ENCODE data around the gene RBP3.

Gene RBP3

DNA sequence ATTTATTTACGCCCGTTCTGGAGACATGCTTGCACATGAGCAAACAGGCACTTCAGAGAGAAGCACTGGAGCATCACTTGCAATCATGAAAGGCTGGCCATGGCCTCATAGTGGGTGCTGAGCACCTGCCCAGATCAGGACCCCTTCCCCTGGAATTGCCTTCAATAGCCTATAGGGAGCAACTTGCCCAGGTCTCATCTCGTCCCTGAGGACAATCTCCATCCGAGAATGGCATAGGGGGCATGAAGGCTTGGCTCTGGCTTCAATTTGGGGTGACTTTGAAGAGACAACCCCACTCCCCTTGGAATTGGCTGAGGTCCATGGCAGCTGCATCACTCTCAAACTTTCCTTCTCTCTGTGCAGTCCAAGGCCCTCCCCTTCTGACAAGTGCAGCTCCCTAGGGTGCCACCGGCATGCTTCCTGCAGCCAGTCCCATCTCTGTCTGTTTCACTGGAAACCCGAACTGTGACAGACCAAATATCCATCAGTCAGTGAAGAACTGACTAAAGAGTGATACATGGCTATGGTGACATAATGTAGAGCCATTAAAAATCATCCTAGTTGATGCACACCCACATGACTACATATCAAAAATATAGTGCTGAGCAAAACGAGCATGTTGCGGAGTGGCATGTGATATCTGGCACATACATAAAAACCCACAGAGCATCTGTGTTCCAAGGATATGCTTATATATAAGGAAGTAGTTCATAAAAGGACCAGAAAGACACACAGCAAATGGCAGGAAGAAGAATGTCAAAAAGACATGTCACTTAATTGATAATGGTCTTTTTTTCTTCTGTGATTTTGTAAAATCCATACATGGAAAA lies 13.5 kb upstream of the RBP3 start:
- in situ Hi-C loops (cut with HindIII; ENCODE audit: low sequenced_read_pairs) = no loop called here

DNA sequence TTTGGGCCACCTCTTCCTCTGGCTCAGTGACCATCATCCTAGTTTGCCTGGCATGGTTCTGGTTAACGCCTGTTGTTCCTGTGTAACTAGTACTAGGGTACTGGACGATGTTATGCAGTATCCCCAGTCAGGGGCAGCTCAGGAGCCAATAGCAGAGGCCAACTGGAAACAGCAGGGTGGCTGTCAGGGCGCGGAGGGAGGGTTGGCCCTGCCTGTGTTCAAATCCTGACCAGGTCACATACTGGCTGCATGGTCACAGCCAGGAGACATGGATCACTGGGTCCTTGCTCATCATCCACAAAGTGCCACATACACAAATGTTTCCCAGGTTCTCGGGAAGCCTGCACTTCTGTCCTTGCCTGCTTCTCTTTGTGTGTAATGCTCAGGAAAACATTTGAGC lies 12.3 kb upstream of the RBP3 start:
- in situ Hi-C loops (cut with HindIII; ENCODE audit: low sequenced_read_pairs) = no loop called here

- in situ Hi-C loops (cut with HindIII; ENCODE audit: low sequenced_read_pairs) = no loop called here
These were observed 11.6 kb upstream of the RBP3 start for GRCh38 chr10:47336387-47337134.

GRCh38 chr10:47337310-47337709 lies 10.9 kb upstream of the RBP3 start:
- in situ Hi-C loops (cut with HindIII; ENCODE audit: low sequenced_read_pairs) = no loop called here

- in situ Hi-C loops (cut with HindIII; ENCODE audit: low sequenced_read_pairs) = no loop called here
These were observed 8.9 kb upstream of the RBP3 start for GRCh38 chr10:47339186-47339735.

GRCh38 chr10:47339759-47340607 lies 8.2 kb upstream of the RBP3 start:
- in situ Hi-C loops (cut with HindIII; ENCODE audit: low sequenced_read_pairs) = no loop called here

DNA sequence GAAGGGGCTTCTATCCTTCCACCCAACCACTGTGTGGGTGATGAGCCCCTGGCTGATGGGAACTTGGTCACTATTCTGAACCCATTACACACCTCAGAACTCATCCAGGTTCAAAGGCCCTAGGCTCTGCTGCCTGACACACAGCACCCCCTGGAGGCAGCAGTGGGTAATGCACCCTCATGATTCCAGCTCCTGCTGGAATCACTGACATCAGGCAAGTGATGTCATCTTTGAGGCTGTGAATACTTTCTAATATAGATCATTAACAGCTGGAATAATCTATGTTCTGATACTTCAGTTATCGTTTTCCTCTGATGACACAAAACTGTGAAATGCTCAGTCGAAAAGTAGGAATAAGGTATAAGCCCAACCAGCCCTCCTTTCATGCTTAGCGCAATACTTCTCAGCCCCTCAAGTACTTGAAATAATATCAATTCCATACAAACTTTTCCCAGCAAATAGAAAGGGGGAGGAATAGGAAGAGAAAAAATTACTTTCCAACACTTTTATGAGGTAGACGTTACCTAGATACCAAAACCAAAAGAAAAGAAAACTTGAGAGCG lies 7.5 kb upstream of the RBP3 start:
- in situ Hi-C loops (cut with HindIII; ENCODE audit: low sequenced_read_pairs) = no loop called here

- in situ Hi-C loops (cut with HindIII; ENCODE audit: low sequenced_read_pairs) = no loop called here
These were observed 2.9 kb upstream of the RBP3 start for GRCh38 chr10:47344996-47345870.

- in situ Hi-C loops (cut with HindIII; ENCODE audit: low sequenced_read_pairs) = no loop called here
These were observed 1.4 kb upstream of the RBP3 start for GRCh38 chr10:47346581-47347302.

GRCh38 chr10:47347303-47347675 lies 874 bp upstream of the RBP3 start:
- in situ Hi-C loops (cut with HindIII; ENCODE audit: low sequenced_read_pairs) = no loop called here

GRCh38 chr10:47348661-47349470 lies 703 bp downstream of the RBP3 start:
- in situ Hi-C loops (cut with HindIII; ENCODE audit: low sequenced_read_pairs) = no loop called here

- in situ Hi-C loops (cut with HindIII; ENCODE audit: low sequenced_read_pairs) = no loop called here
These were observed 1.4 kb downstream of the RBP3 start for GRCh38 chr10:47349516-47349915.

GRCh38 chr10:47349941-47350371 lies 1.8 kb downstream of the RBP3 start:
- in situ Hi-C loops (cut with HindIII; ENCODE audit: low sequenced_read_pairs) = no loop called here

DNA sequence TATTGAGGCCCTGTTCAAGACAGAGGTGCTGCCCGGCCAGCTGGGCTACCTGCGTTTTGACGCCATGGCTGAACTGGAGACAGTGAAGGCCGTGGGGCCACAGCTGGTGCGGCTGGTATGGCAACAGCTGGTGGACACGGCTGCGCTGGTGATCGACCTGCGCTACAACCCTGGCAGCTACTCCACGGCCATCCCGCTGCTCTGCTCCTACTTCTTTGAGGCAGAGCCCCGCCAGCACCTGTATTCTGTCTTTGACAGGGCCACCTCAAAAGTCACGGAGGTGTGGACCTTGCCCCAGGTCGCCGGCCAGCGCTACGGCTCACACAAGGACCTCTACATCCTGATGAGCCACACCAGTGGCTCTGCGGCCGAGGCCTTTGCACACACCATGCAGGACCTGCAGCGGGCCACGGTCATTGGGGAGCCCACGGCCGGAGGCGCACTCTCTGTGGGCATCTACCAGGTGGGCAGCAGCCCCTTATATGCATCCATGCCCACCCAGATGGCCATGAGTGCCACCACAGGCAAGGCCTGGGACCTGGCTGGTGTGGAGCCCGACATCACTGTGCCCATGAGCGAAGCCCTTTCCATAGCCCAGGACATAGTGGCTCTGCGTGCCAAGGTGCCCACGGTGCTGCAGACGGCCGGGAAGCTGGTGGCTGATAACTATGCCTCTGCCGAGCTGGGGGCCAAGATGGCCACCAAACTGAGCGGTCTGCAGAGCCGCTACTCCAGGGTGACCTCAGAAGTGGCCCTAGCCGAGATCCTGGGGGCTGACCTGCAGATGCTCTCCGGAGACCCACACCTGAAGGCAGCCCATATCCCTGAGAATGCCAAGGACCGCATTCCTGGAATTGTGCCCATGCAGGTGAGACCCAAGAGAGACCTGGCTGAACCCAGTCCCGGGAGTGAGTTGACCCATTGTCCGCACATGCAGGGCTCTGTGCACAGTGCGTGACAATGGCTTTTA lies 2.8 kb downstream of the RBP3 start:
- in situ Hi-C loops (cut with HindIII; ENCODE audit: low sequenced_read_pairs) = no loop called here

DNA sequence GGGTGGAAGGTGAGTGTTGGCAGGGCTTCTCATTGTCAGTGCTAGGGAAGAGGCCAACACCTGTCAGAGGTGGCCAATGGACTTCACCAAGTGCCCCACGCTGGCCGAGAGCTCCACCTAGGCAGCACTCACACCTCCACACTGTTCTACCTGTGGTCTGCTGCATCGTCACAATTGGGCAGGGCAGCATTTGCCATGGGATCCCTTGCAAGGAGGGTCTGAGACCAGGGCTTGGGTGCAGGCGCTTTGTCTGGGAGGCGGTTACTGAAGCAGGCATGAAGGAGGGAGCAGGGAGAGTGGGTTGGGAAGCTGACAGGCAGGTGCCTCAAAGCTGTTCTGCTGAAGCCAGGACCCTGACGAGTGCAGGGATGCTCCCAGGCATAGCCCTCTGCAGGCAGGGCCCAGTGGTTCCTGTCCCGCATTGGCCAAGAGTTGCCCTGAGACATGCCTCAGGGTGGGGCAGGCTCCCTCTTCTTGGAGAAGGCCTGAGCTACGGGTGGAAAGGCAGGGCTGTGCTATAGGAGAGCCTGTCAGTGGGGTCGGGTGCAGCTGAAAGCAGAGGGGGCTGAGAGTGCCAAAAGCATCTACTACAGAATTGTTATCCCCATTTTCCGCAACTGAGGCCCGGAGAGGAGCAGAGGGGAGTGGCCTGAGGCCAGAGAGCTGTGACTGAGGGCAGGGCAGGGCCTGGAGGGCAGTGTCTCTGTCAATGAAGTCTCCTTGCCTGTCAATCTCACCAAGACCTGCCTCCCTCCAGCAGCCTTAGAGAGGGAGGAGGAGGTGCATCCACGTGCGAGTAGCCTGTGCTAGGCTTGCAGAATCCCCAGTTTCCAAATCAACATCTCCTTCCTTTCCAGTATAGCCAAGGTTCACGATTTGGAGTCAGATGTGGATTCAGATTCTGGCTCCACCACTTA lies 4.0 kb downstream of the RBP3 start:
- in situ Hi-C loops (cut with HindIII; ENCODE audit: low sequenced_read_pairs) = no loop called here

DNA sequence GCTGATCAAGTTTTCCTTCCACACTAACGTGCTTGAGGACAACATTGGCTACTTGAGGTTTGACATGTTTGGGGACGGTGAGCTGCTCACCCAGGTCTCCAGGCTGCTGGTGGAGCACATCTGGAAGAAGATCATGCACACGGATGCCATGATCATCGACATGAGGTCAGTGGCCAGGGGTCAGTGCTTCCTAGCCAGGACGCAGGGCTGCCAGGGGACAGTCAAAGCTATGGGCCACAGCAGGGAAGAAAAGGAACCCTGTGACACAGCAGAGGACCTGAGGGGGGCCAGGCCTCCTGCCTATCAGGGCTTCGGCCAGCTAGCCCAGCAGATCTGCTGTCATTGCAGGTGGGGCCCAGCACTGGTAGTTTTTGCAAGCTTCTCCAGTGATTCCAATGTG lies 5.2 kb downstream of the RBP3 start:
- in situ Hi-C loops (cut with HindIII; ENCODE audit: low sequenced_read_pairs) = no loop called here

Data from endothelial cell of hepatic sinusoid (primary cell).